IMR-90 (cell line): ENCODE measurements around the gene NUDT5. TPM values are rescaled to one million over a fixed set of nuclear protein-coding genes. Genes with fewer than 3 reads are reported as not detected.

Experiments
- ATAC-seq: fragments of 200-7000 bp; cut with Tn5 transposase; 2 replicates; pipeline ENCODE4 v1.9.1; 2020; ENCODE audit warnings: low read depth, mild to moderate bottlenecking, moderate library complexity
- BruUV-seq: library from RNA; stranded (reverse); fragments of 400-500 nt; replicated peaks from 2 replicates; lab custom pipeline; 2021; lab: Mats Ljungman, UMichigan
- CTCF ChIA-PET: fragments of 300-600 bp; formaldehyde crosslinking; extraction: SDS; loops from one replicate; lab custom pipeline; 2021; ENCODE audit warnings: antibody characterized with exemption; lab: Yijun Ruan, JAX
- POLR2A ChIA-PET: fragments of 300-600 bp; sonication (Branson Sonifier 250); formaldehyde crosslinking; loops from one replicate; lab custom pipeline; 2022; ENCODE audit warnings: antibody characterized with exemption; ENCODE audit not compliant: unreplicated experiment; lab: Charles Lee
- DNase-seq: peaks from one replicate; pipeline ENCODE4 v3.0.0; 2013
- H2AFZ ChIP-seq: replicated peaks from 2 replicates; pipeline ENCODE3; 2013; ENCODE audit warnings: low read length, mild to moderate bottlenecking; ENCODE audit not compliant: poor library complexity
- H2AK5ac ChIP-seq: 2 replicates; pipeline ENCODE4 v1.6.1; 2013; ENCODE audit warnings: low read depth, low read length, inconsistent platforms
- H2AK9ac ChIP-seq: replicated peaks from 2 replicates; pipeline ENCODE3; 2013; ENCODE audit warnings: mild to moderate bottlenecking, low read depth, low read length, moderate library complexity; ENCODE audit not compliant: poor library complexity
- H2BK120ac ChIP-seq: 2 replicates; pipeline ENCODE4 v1.6.1; 2013; ENCODE audit warnings: low read depth, low read length, inconsistent platforms
- H2BK15ac ChIP-seq: 3 replicates; pipeline ENCODE4 v1.6.1; 2013; ENCODE audit warnings: low read depth, low read length, inconsistent platforms
- H2BK20ac ChIP-seq: 2 replicates; pipeline ENCODE4 v1.6.1; 2013; ENCODE audit warnings: low read depth, mild to moderate bottlenecking, inconsistent platforms, low read length, moderate library complexity
- H2BK5ac ChIP-seq: 2 replicates; pipeline ENCODE4 v1.6.1; 2013; ENCODE audit warnings: mild to moderate bottlenecking, low read depth, low read length, inconsistent platforms; ENCODE audit not compliant: poor library complexity, severe bottlenecking
- H3K14ac ChIP-seq: replicated peaks from 2 replicates; pipeline ENCODE4 v1.6.1; 2013; ENCODE audit warnings: low read depth, low read length, inconsistent platforms
- H3K18ac ChIP-seq: 2 replicates; pipeline ENCODE4 v1.6.1; 2013; ENCODE audit warnings: low read depth, low read length, control low read depth
- H3K23ac ChIP-seq: 2 replicates; pipeline ENCODE4 v1.6.1; 2013; ENCODE audit warnings: low read depth, low read length, inconsistent platforms
- H3K27ac ChIP-seq: 2 replicates; pipeline ENCODE4 v1.5.1; 2013; ENCODE audit warnings: mild to moderate bottlenecking, control low read depth, low read length; ENCODE audit not compliant: insufficient read depth
- H3K27me3 ChIP-seq: 2 replicates; pipeline ENCODE4 v1.6.1; 2013; ENCODE audit warnings: low read length; ENCODE audit not compliant: control insufficient read depth, insufficient read depth
- H3K36me3 ChIP-seq: 2 replicates; pipeline ENCODE4 v1.6.1; 2013; ENCODE audit warnings: low read length, mixed read lengths; ENCODE audit not compliant: control insufficient read depth, insufficient read depth
- H3K4ac ChIP-seq: 2 replicates; pipeline ENCODE4 v1.6.1; 2013; ENCODE audit warnings: low read depth, low read length, inconsistent platforms
- H3K4me1 ChIP-seq: 2 replicates; pipeline ENCODE4 v1.6.1; 2013; ENCODE audit warnings: low read length, mixed read lengths; ENCODE audit not compliant: control insufficient read depth, insufficient read depth
- H3K4me2 ChIP-seq: 2 replicates; pipeline ENCODE4 v1.6.1; 2013; ENCODE audit warnings: low read depth, mild to moderate bottlenecking, control low read depth, low read length, moderate library complexity
- H3K4me3 ChIP-seq: 2 replicates; pipeline ENCODE4 v1.5.1; 2013; ENCODE audit warnings: low read depth, mild to moderate bottlenecking, control low read depth, low read length, moderate library complexity; ENCODE audit not compliant: insufficient read depth
- H3K56ac ChIP-seq: 2 replicates; pipeline ENCODE4 v1.6.1; 2013; ENCODE audit warnings: low read length, inconsistent platforms; ENCODE audit not compliant: insufficient read depth; ENCODE audit errors: extremely low read depth
- H3K79me1 ChIP-seq, 2 experiments: 2 replicates each; pipeline ENCODE4 v1.6.1; 2013; ENCODE audit warnings: low read length in 2 of 2, inconsistent platforms in 1 of 2, low read depth in 1 of 2
- H3K9ac ChIP-seq: 2 replicates; pipeline ENCODE4 v1.6.1; 2013; ENCODE audit warnings: low read depth, low read length, control low read depth
- H3K9me1 ChIP-seq: 2 replicates; pipeline ENCODE4 v1.6.1; 2013; ENCODE audit warnings: low read length, inconsistent platforms; ENCODE audit not compliant: insufficient read depth
- H3K9me3 ChIP-seq: 2 replicates; pipeline ENCODE4 v1.6.1; 2013; ENCODE audit warnings: low read length; ENCODE audit not compliant: control insufficient read depth, insufficient read depth
- H4K20me1 ChIP-seq: 2 replicates; pipeline ENCODE4 v1.6.1; 2013; ENCODE audit warnings: low read length, inconsistent platforms; ENCODE audit not compliant: insufficient read depth
- H4K5ac ChIP-seq: 2 replicates; pipeline ENCODE4 v1.6.1; 2013; ENCODE audit warnings: mild to moderate bottlenecking, low read depth, low read length, control low read depth
- H4K8ac ChIP-seq, 2 experiments: 2 replicates each; pipeline ENCODE4 v1.6.1; 2013; ENCODE audit warnings: low read depth in 2 of 2, low read length in 2 of 2, control low read depth in 1 of 2, inconsistent platforms in 1 of 2
- H4K91ac ChIP-seq: 2 replicates; pipeline ENCODE4 v1.6.1; 2013; ENCODE audit warnings: low read depth, low read length, inconsistent platforms; ENCODE audit not compliant: insufficient read depth
- CHD1 ChIP-seq: IDR thresholded peaks from 2 replicates; pipeline ENCODE4 v1.6.1; 2012; ENCODE audit warnings: low read depth, low read length, improper control_type of control experiment
- FOS ChIP-seq: fragments of 150-350 bp; IDR thresholded peaks from 2 replicates; pipeline ENCODE4 v1.6.1; 2016; ENCODE audit warnings: low read depth, low read length
- MAZ ChIP-seq: IDR thresholded peaks from 2 replicates; pipeline ENCODE4 v1.6.1; 2012; ENCODE audit warnings: low read depth, mild to moderate bottlenecking, low read length, improper control_type of control experiment, moderate library complexity, borderline replicate concordance
- MXI1 ChIP-seq: IDR thresholded peaks from 2 replicates; pipeline ENCODE4 v1.6.1; 2012; ENCODE audit warnings: low read depth, mild to moderate bottlenecking, low read length, moderate library complexity, borderline replicate concordance
- RAD21 ChIP-seq: IDR thresholded peaks from 2 replicates; pipeline ENCODE4 v1.6.1; 2012; ENCODE audit warnings: low read length, improper control_type of control experiment
- SMC3 ChIP-seq: fragments of 150-350 bp; IDR thresholded peaks from 2 replicates; pipeline ENCODE4 v1.6.1; 2016; ENCODE audit warnings: low read depth, mild to moderate bottlenecking, antibody characterized with exemption, low read length, moderate library complexity
- USF2 ChIP-seq: fragments of 150-350 bp; IDR thresholded peaks from 2 replicates; pipeline ENCODE4 v1.6.1; 2017; ENCODE audit warnings: mild to moderate bottlenecking, antibody characterized with exemption, low read length, low read depth
- WGBS, 2 experiments: methylation state at CpG; one replicate each; pipeline versions ENCODE4 v1.1.5 to v1.1.7; 2013; ENCODE audit warnings: missing lambda C conversion rate in 2 of 2; ENCODE audit not compliant: insufficient read length in 1 of 2; ENCODE audit errors: extremely low coverage in 2 of 2; 5-methylcytosine and 5-hydroxymethylcytosine counted together
- dilution Hi-C: fragments of 300-500 bp; cut with HindIII; formaldehyde crosslinking; loops from one replicate; pipeline ENCODE4 v1.14.3; 2018; ENCODE audit warnings: low sequenced_read_pairs; ENCODE audit not compliant: unreplicated experiment
- in situ Hi-C: fragments of 300-500 bp; cut with MboI; formaldehyde crosslinking; loops from 3 replicates; pipeline ENCODE4 v1.14.3; 2019; ENCODE audit warnings: low sequenced_read_pairs, inconsistent platforms, mixed read lengths
- intact Hi-C: fragments of 100-400 bp; cut with micrococcal nuclease; formaldehyde crosslinking; loops from 2 replicates; pipeline ENCODE4 v1.10.0; 2022
- polyA plus RNA-seq, 3 experiments: library from polyadenylated mRNA; depleted of rRNA; stranded (reverse); fragments of >200 nt; gene quantifications; 2 replicates each; pipeline ENCODE4 v1.2.3, GENCODE V29; 2012; ENCODE audit warnings: low replicate concordance in 1 of 3
- total RNA-seq: library from RNA; depleted of rRNA; stranded (reverse); fragments of >200 nt; gene quantifications from 2 replicates; pipeline ENCODE4 v1.2.3, GENCODE V29; 2012

NUDT5 gene
- total and polyA plus RNA-seq, 2 of the 4 experiments (the other 2 are of a cell fraction), result 70.1 to 74.6 TPM

DNA sequence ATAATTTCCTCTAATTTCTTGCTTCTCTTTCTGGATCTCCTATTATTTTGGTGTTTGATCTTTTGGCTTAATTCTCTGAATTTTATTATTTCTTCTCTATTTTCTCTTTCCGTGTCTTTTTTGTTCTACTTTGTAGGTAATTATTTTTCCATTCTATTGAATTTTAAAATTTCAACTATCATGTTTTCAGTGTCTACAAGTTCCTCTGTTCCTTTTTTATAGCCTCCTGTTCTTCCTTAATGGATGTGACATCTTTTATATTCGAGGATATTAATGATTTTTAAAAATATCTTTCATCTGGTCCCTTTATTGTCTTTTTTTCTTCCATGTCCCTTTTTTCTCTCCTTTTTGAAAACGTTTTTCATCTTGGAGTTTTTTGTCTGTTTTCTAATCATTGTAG lies 11.4 kb upstream of the NUDT5 start:
- Histone ChIP-seq H2BK20ac (no peak overlapping the region), H3K27ac (no peak overlapping the region), H3K36me3 (peaks cover 51% of the 10 kb centered on the region), H3K14ac (no peak overlapping the region), H3K4me1 (no peaks in the 10 kb centered on the region), H2BK120ac (no peak overlapping the region), H2AK5ac (no peak overlapping the region), H3K9me1 (peaks cover 5% of the 10 kb centered on the region; the same call in 1 of the 2 replicates), H2BK5ac (no peak overlapping the region), H4K20me1 (peaks cover 10% of the 10 kb centered on the region; the same call in 1 of the 2 replicates), H4K5ac (no peak overlapping the region), H2AK9ac (no peak overlapping the region), H2AFZ (no peak overlapping the region), H3K4me3 (no peak overlapping the region), H3K79me1 (peaks cover 31 to 39% of the 10 kb centered on the region in 2 experiments), H3K9me3 (no peaks in the 10 kb centered on the region), H3K18ac (no peak overlapping the region), H4K91ac (no peak overlapping the region), H3K23ac (no peak overlapping the region), H3K56ac (no peak overlapping the region), H2BK15ac (no peak overlapping the region), H3K4ac (no peak overlapping the region), H3K9ac (no peak overlapping the region), H3K27me3 (no peaks in the 10 kb centered on the region), H3K4me2 (no peak overlapping the region), H4K8ac (no peak overlapping the region)
- POLR2A ChIA-PET, result no interaction called here
- dilution Hi-C loops, result no loop called here
- CTCF ChIA-PET, result no interaction called here
- DNase-seq (no peak), ATAC-seq (no peak)
- BruUV-seq, result no TSS peak
- no CpG with 5 or more reads among the region's 3 CpGs for WGBS, 2 experiments
- in situ Hi-C loops, result no loop called here
- intact Hi-C loops, result no loop called here
- TF ChIP-seq CHD1 (no peak), SMC3 (no peak), FOS (no peak), RAD21 (no peak), MXI1 (no peak), USF2 (no peak), MAZ (no peak)
